D721Med (cell line): ENCODE data around the gene FOXRED1.

Experiments
- DNase-seq: peaks from one replicate; pipeline ENCODE4 v3.0.0; 2011; ENCODE audit warnings: low spot score; ENCODE audit not compliant: insufficient read length
- FAIRE-seq: peaks from 2 replicates; lab custom pipeline; 2011; peaks lifted over from hg19 to GRCh38; lab: Jason Lieb, UNC
- CTCF ChIP-seq: IDR thresholded peaks from 2 replicates; pipeline ENCODE4 v1.5.1; 2012; ENCODE audit warnings: mild to moderate bottlenecking, control low read depth; ENCODE audit not compliant: insufficient read depth; ENCODE audit errors: missing control alignments

The FOXRED1 gene

GRCh38 chr11:126257144-126257543 is 11.8 kb upstream of the FOXRED1 start:
- TF ChIP-seq CTCF = no peak
- DNase-seq (no peak), FAIRE-seq (no peak)

GRCh38 chr11:126257764-126258163 is 11.2 kb upstream of the FOXRED1 start:
- DNase-seq = no peak
- no peak for TF ChIP-seq CTCF
- no peak for FAIRE-seq

DNA sequence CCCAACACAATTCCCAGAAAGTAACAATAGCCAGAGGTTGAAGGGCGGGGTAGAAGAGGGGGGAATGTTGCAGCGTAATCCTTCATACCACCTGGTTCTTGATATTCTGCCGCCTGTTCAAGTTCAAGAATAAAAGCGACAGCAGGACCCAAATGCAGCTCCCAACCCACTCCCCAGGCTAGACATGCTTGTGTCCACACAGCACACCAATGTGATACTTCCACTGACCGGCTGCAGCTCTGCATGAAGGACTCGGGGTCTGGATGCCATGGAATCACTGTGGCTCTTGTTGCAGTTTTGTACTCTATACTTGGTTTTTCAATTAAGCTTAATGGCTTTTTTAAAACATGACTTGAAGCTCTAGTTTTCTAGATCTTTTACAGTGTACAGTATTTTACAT is 6.7 kb upstream of the FOXRED1 start:
- DNase-seq = no peak
- FAIRE-seq = no peak
- TF ChIP-seq CTCF = no peak

GRCh38 chr11:126263489-126263888 is 5.5 kb upstream of the FOXRED1 start:
- DNase-seq (no peak), FAIRE-seq (no peak)
- TF ChIP-seq CTCF = no peak

- DNase-seq = no peak
- no peak for FAIRE-seq
- no peak for TF ChIP-seq CTCF
Observed at GRCh38 chr11:126265811-126266210, 3.1 kb upstream of the FOXRED1 start.

DNA sequence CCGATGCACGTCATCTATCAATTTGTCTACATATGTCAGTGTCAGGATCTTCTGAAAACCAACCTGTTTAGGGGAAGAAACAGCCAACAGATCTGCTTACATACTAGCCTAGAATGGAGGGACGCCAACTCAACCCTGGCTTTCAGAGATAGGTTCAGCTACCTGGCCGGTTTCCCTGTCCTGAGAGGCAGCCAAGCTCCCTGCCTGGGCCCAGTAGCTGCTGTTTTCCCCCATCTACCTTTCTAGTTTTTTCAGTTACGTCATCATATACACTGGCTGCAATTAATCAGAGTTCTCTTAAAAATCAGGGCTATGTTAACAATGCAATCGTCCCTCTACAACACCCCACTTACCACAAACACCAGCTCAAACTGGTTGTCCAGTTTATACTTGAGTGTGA is 1.3 kb upstream of the FOXRED1 start:
- no peak for TF ChIP-seq CTCF
- FAIRE-seq = no peak
- no peak for DNase-seq

GRCh38 chr11:126268361-126268707 is 620 bp upstream of the FOXRED1 start:
- DNase-seq (no peak), FAIRE-seq (no peak)
- no peak for TF ChIP-seq CTCF
